Measurements from ENCODE around the gene CADM4.
"Not testable (repeated sequence)": the region's sequence is repeated elsewhere in the genome, so short reads cannot be mapped to it uniquely, and the experiment has no call there.

Gene CADM4

GRCh38 chr19:43589277-43589676 is 50.4 kb downstream of the CADM4 start:
- no peaks in the 10 kb centered on the region for H3K27me3 ChIP-seq (ENCODE audit: control insufficient read depth, insufficient read depth, low read length, poor library complexity, severe bottlenecking)
- no peak overlapping the region for H3K4me3 ChIP-seq (ENCODE audit: insufficient read depth, low read depth, low read length)
- no peaks in the 10 kb centered on the region for H3K4me1 ChIP-seq (ENCODE audit: control insufficient read depth, insufficient read depth, low read length)
- peaks cover 31% of the 10 kb centered on the region for H3K36me3 ChIP-seq (ENCODE audit: control insufficient read depth, insufficient read depth, low read length)
- no peak overlapping the region for H3K27ac ChIP-seq (ENCODE audit: insufficient read depth, low read depth, low read length, poor library complexity, severe bottlenecking)
- WGBS, 2 experiments: 90 to 94% methylated on average over 4 of the region's 5 CpGs
- no peaks in the 10 kb centered on the region for H3K9me3 ChIP-seq (ENCODE audit: control insufficient read depth, low read length)

GRCh38 chr19:43587029-43587428 is 52.6 kb downstream of the CADM4 start:
- not testable (repeated sequence) for H3K27ac ChIP-seq (ENCODE audit: insufficient read depth, low read depth, low read length, poor library complexity, severe bottlenecking); H3K36me3 ChIP-seq (ENCODE audit: control insufficient read depth, insufficient read depth, low read length); H3K4me1 ChIP-seq (ENCODE audit: control insufficient read depth, insufficient read depth, low read length); H3K9me3 ChIP-seq (ENCODE audit: control insufficient read depth, low read length); H3K4me3 ChIP-seq (ENCODE audit: insufficient read depth, low read depth, low read length); H3K27me3 ChIP-seq (ENCODE audit: control insufficient read depth, insufficient read depth, low read length, poor library complexity, severe bottlenecking)
- WGBS, 2 experiments: 92 to 95% methylated on average over 3 of the region's 3 CpGs

- no peaks in the 10 kb centered on the region for H3K9me3 ChIP-seq (ENCODE audit: control insufficient read depth, low read length)
- H3K27me3 ChIP-seq (ENCODE audit: control insufficient read depth, insufficient read depth, low read length, poor library complexity, severe bottlenecking): no peaks in the 10 kb centered on the region
- peaks cover 6% of the 10 kb centered on the region for H3K36me3 ChIP-seq (ENCODE audit: control insufficient read depth, insufficient read depth, low read length)
- 90 to 94% methylated on average over 2 of the region's 2 CpGs for WGBS, 2 experiments
- H3K4me1 ChIP-seq (ENCODE audit: control insufficient read depth, insufficient read depth, low read length): no peaks in the 10 kb centered on the region
- no peak overlapping the region for H3K27ac ChIP-seq (ENCODE audit: insufficient read depth, low read depth, low read length, poor library complexity, severe bottlenecking)
- H3K4me3 ChIP-seq (ENCODE audit: insufficient read depth, low read depth, low read length): no peak overlapping the region
Measured at GRCh38 chr19:43586346-43586745, 53.3 kb downstream of the CADM4 start.

- Histone ChIP-seq H3K4me1 (ENCODE audit: control insufficient read depth, insufficient read depth, low read length) (no peaks in the 10 kb centered on the region), H3K9me3 (ENCODE audit: control insufficient read depth, low read length) (no peaks in the 10 kb centered on the region), H3K27me3 (ENCODE audit: control insufficient read depth, insufficient read depth, low read length, poor library complexity, severe bottlenecking) (no peaks in the 10 kb centered on the region), H3K27ac (ENCODE audit: insufficient read depth, low read depth, low read length, poor library complexity, severe bottlenecking) (no peak overlapping the region), H3K4me3 (ENCODE audit: insufficient read depth, low read depth, low read length) (no peak overlapping the region), H3K36me3 (ENCODE audit: control insufficient read depth, insufficient read depth, low read length) (peaks cover 6% of the 10 kb centered on the region)
- 77 to 85% methylated on average over 1 of the region's 1 CpG for WGBS, 2 experiments
Measured at GRCh38 chr19:43584484-43584883, 55.2 kb downstream of the CADM4 start.

- 93 to 99% methylated on average over 2 of the region's 2 CpGs for WGBS, 2 experiments
- no peak overlapping the region for H3K4me3 ChIP-seq (ENCODE audit: insufficient read depth, low read depth, low read length)
- H3K27me3 ChIP-seq (ENCODE audit: control insufficient read depth, insufficient read depth, low read length, poor library complexity, severe bottlenecking): no peaks in the 10 kb centered on the region
- H3K9me3 ChIP-seq (ENCODE audit: control insufficient read depth, low read length): no peaks in the 10 kb centered on the region
- H3K36me3 ChIP-seq (ENCODE audit: control insufficient read depth, insufficient read depth, low read length): no peaks in the 10 kb centered on the region
- no peaks in the 10 kb centered on the region for H3K4me1 ChIP-seq (ENCODE audit: control insufficient read depth, insufficient read depth, low read length)
- H3K27ac ChIP-seq (ENCODE audit: insufficient read depth, low read depth, low read length, poor library complexity, severe bottlenecking): no peak overlapping the region
Measured at GRCh38 chr19:43582495-43582894, 57.2 kb downstream of the CADM4 start.

- Histone ChIP-seq H3K27me3 (ENCODE audit: control insufficient read depth, insufficient read depth, low read length, poor library complexity, severe bottlenecking) (no peaks in the 10 kb centered on the region), H3K9me3 (ENCODE audit: control insufficient read depth, low read length) (no peaks in the 10 kb centered on the region), H3K4me3 (ENCODE audit: insufficient read depth, low read depth, low read length) (no peak overlapping the region), H3K27ac (ENCODE audit: insufficient read depth, low read depth, low read length, poor library complexity, severe bottlenecking) (no peak overlapping the region), H3K4me1 (ENCODE audit: control insufficient read depth, insufficient read depth, low read length) (no peaks in the 10 kb centered on the region), H3K36me3 (ENCODE audit: control insufficient read depth, insufficient read depth, low read length) (no peaks in the 10 kb centered on the region)
- WGBS, 2 experiments: 78 to 79% methylated on average over 7 of the region's 7 CpGs
Measured at GRCh38 chr19:43581467-43581866, 58.2 kb downstream of the CADM4 start.

GRCh38 chr19:43578787-43579186 is 60.9 kb downstream of the CADM4 start:
- Histone ChIP-seq H3K27ac (ENCODE audit: insufficient read depth, low read depth, low read length, poor library complexity, severe bottlenecking) (no peak overlapping the region), H3K4me3 (ENCODE audit: insufficient read depth, low read depth, low read length) (no peak overlapping the region), H3K27me3 (ENCODE audit: control insufficient read depth, insufficient read depth, low read length, poor library complexity, severe bottlenecking) (no peaks in the 10 kb centered on the region), H3K4me1 (ENCODE audit: control insufficient read depth, insufficient read depth, low read length) (peaks cover 4% of the 10 kb centered on the region), H3K9me3 (ENCODE audit: control insufficient read depth, low read length) (no peaks in the 10 kb centered on the region), H3K36me3 (ENCODE audit: control insufficient read depth, insufficient read depth, low read length) (no peaks in the 10 kb centered on the region)
- 89 to 95% methylated on average over 3 of the region's 3 CpGs for WGBS, 2 experiments

GRCh38 chr19:43575955-43576878 is 63.4 kb downstream of the CADM4 start:
- 87 to 88% methylated on average over 37 of the region's 37 CpGs for WGBS, 2 experiments

GRCh38 chr19:43575156-43575950 is 64.3 kb downstream of the CADM4 start, which contains the start of the genes PINLYP and XRCC1:
Gene PINLYP, plus strand, starts transcription at chr19:43575801. Its CDS starts 1,391 bp downstream, at chr19:43577192.
Gene XRCC1, minus strand, starts transcription at chr19:43575527. Its CDS starts 69 bp downstream, at chr19:43575458.
- Histone ChIP-seq H3K9me3 (ENCODE audit: control insufficient read depth, low read length) (no peaks in the 10 kb centered on the region), H3K27me3 (ENCODE audit: control insufficient read depth, insufficient read depth, low read length, poor library complexity, severe bottlenecking) (no peaks in the 10 kb centered on the region), H3K4me1 (ENCODE audit: control insufficient read depth, insufficient read depth, low read length) (peaks cover 4% of the 10 kb centered on the region), H3K36me3 (ENCODE audit: control insufficient read depth, insufficient read depth, low read length) (no peaks in the 10 kb centered on the region), H3K4me3 (ENCODE audit: insufficient read depth, low read depth, low read length) (peak within 1 kb of the TSS; percentile 82), H3K27ac (ENCODE audit: insufficient read depth, low read depth, low read length, poor library complexity, severe bottlenecking) (peak within 1 kb of the TSS; percentile 21)
- 0 to 1% methylated on average over 49 to 50 of the region's 51 CpGs for WGBS, 2 experiments

More at GRCh38 chr19:43575955-43576878, 63.4 kb downstream of the CADM4 start:
- no peak overlapping the region for H3K27ac ChIP-seq (ENCODE audit: insufficient read depth, low read depth, low read length, poor library complexity, severe bottlenecking)
- no peaks in the 10 kb centered on the region for H3K36me3 ChIP-seq (ENCODE audit: control insufficient read depth, insufficient read depth, low read length)
- H3K9me3 ChIP-seq (ENCODE audit: control insufficient read depth, low read length): no peaks in the 10 kb centered on the region
- H3K4me1 ChIP-seq (ENCODE audit: control insufficient read depth, insufficient read depth, low read length): peaks cover 4% of the 10 kb centered on the region
- H3K27me3 ChIP-seq (ENCODE audit: control insufficient read depth, insufficient read depth, low read length, poor library complexity, severe bottlenecking): no peaks in the 10 kb centered on the region
- peak overlapping the region; percentile 7 for H3K4me3 ChIP-seq (ENCODE audit: insufficient read depth, low read depth, low read length)

Data from ectodermal cell (in vitro differentiated cells).